AG04449 (cell line): Measurements from ENCODE around the gene ZFPM1.
"Not testable (repeated sequence)": the region's sequence is repeated elsewhere in the genome, so short reads cannot be mapped to it uniquely, and the experiment has no call there.

ENCODE experiments used
- CTCF ChIA-PET: fragments of 350-600 bp; formaldehyde crosslinking; extraction: SDS; loops from one replicate; lab custom pipeline; 2021; ENCODE audit warnings: antibody characterized with exemption; lab: Yijun Ruan, JAX
- POLR2A ChIA-PET: fragments of 400-600, 350-600 bp; formaldehyde crosslinking; extraction: SDS; loops from one replicate; lab custom pipeline; 2020; ENCODE audit warnings: antibody characterized with exemption, inconsistent platforms; lab: Yijun Ruan, JAX
- DNase-seq: peaks from one replicate; pipeline ENCODE4 v3.0.0-alpha.2; 2010; ENCODE audit warnings: low read depth, low spot score
- H3K4me3 ChIP-seq: 2 replicates; pipeline ENCODE4 v1.5.1; 2011; ENCODE audit warnings: low read depth, mild to moderate bottlenecking, control low read depth, low read length
- CTCF ChIP-seq: IDR thresholded peaks from one replicate; pipeline ENCODE4 v1.5.1; 2011; ENCODE audit warnings: mild to moderate bottlenecking, moderate library complexity, low read length, control low read depth, inconsistent platforms; ENCODE audit not compliant: insufficient read depth; ENCODE audit errors: missing control alignments

The ZFPM1 gene

GRCh38 chr16:88407042-88407420, 46.0 kb upstream of the ZFPM1 start:
- no peak overlapping the region for H3K4me3 ChIP-seq
- ChIA-PET POLR2A (no interaction called here), CTCF (no interaction called here)
- no peak for DNase-seq
- TF ChIP-seq CTCF, result no peak

GRCh38 chr16:88407807-88408206, 45.3 kb upstream of the ZFPM1 start:
- H3K4me3 ChIP-seq, result no peak overlapping the region
- no peak for DNase-seq
- TF ChIP-seq CTCF, result no peak
- POLR2A ChIA-PET, result no interaction called here
- CTCF ChIA-PET, result interaction anchor here (0.6 to 0.9 kb wide), 3 partner anchors 10 to 450 kb away, joined by 3 read pairs; no protein-coding TSS in a partner anchor

- no peak for TF ChIP-seq CTCF
- H3K4me3 ChIP-seq, result no peak overlapping the region
- POLR2A ChIA-PET, result no interaction called here
- no peak for DNase-seq
- CTCF ChIA-PET, result interaction anchor here (0.9 kb wide), 1 partner anchor 16 kb away, joined by 3 read pairs; no protein-coding TSS in a partner anchor
Observed at GRCh38 chr16:88408561-88409142, 44.4 kb upstream of the ZFPM1 start.

GRCh38 chr16:88409296-88410065, 43.6 kb upstream of the ZFPM1 start:
- CTCF ChIA-PET, result no interaction called here
- DNase-seq, result no peak
- POLR2A ChIA-PET, result no interaction called here
- TF ChIP-seq CTCF, result no peak
- no peak overlapping the region for H3K4me3 ChIP-seq

- CTCF ChIA-PET, result interaction anchor here (0.7 kb wide), 1 partner anchor 25 kb away, joined by 3 read pairs; no protein-coding TSS in a partner anchor
- DNase-seq, H3K4me3 ChIP-seq, POLR2A ChIA-PET: not testable (repeated sequence)
Observed at GRCh38 chr16:88410297-88410968, 42.6 kb upstream of the ZFPM1 start.

GRCh38 chr16:88411951-88412576, 41.0 kb upstream of the ZFPM1 start:
- ChIA-PET POLR2A (no interaction called here), CTCF (no interaction called here)
- no peak for TF ChIP-seq CTCF
- H3K4me3 ChIP-seq, result no peak overlapping the region
- no peak for DNase-seq
